K562 (cell line): ENCODE measurements around the gene PSMB8. TPM values are rescaled to one million over a fixed set of nuclear protein-coding genes. Genes with fewer than 3 reads are reported as not detected.

Source experiments
- ATAC-seq: fragments of 200-7000 bp; cut with Tn5 transposase; 3 replicates; pipeline ENCODE4 v1.9.1; 2020; ENCODE audit warnings: moderate library complexity
- BruUV-seq: library from RNA; stranded (reverse); fragments of 400-500 nt; replicated peaks from 2 replicates; lab custom pipeline; 2021; lab: Mats Ljungman, UMichigan
- CTCF ChIA-PET: fragments of 300-600 bp; formaldehyde crosslinking; extraction: SDS; loops from one replicate; lab custom pipeline; 2021; ENCODE audit warnings: low intra/inter-chr PET ratio; lab: Yijun Ruan, JAX
- POLR2A ChIA-PET: fragments of 300-600, 350-650 bp; sonication (Branson Sonifier 250); formaldehyde crosslinking; extraction: SDS; loops from one replicate; lab custom pipeline; 2021; ENCODE audit warnings: antibody characterized with exemption, inconsistent platforms; lab: Yijun Ruan, JAX
- DNase-seq, 4 experiments: peaks; one replicate each; pipeline versions ENCODE4 v3.0.0 to v3.0.0-alpha.2; 2011 to 2018; ENCODE audit warnings: low spot score in 3 of 4, mixed read lengths in 3 of 4; ENCODE audit errors: extremely low read depth in 1 of 4
- FAIRE-seq: peaks from 2 replicates; lab custom pipeline; 2011; peaks lifted over from hg19 to GRCh38; lab: Jason Lieb, UNC
- H2AFZ ChIP-seq: 2 replicates; pipeline ENCODE4 v1.6.0; 2011; ENCODE audit warnings: low read depth, low read length, control low read depth, inconsistent platforms
- H3K27ac ChIP-seq: fragments of 200-600 bp; 3 replicates; pipeline ENCODE4 v1.8.0; 2011; ENCODE audit warnings: low read depth, mild to moderate bottlenecking, control low read depth, inconsistent platforms, low read length, moderate library complexity, mixed read lengths; ENCODE audit errors: extremely low read depth
- H3K27me3 ChIP-seq, 2 experiments: fragments of 300-600 bp in 1 of 2; 2 replicates in 1 of 2; 3 replicates in 1 of 2; pipeline versions ENCODE4 v1.6.0 to v1.8.0; 2011; ENCODE audit warnings: inconsistent platforms in 2 of 2, low read length in 2 of 2, mild to moderate bottlenecking in 1 of 2, mixed read lengths in 1 of 2, moderate library complexity in 1 of 2; ENCODE audit not compliant: control insufficient read depth in 2 of 2, insufficient read depth in 2 of 2
- H3K36me3 ChIP-seq: fragments of 300-600 bp; 3 replicates; pipeline ENCODE4 v1.8.0; 2011; ENCODE audit warnings: mild to moderate bottlenecking, low read length, inconsistent platforms; ENCODE audit not compliant: control insufficient read depth, insufficient read depth
- H3K4me1 ChIP-seq, 2 experiments: fragments of 200-600 bp in 1 of 2; replicated peaks in 1 of 2; 2 replicates in 1 of 2; 3 replicates in 1 of 2; pipeline versions ENCODE4 v1.5.1 to v1.8.0; 2011; ENCODE audit warnings: inconsistent platforms in 2 of 2, low read length in 2 of 2, mild to moderate bottlenecking in 1 of 2, mixed read lengths in 1 of 2, moderate library complexity in 1 of 2; ENCODE audit not compliant: control insufficient read depth in 2 of 2, insufficient read depth in 2 of 2
- H3K4me2 ChIP-seq: 2 replicates; pipeline ENCODE4 v1.6.1; 2011; ENCODE audit warnings: low read length, control low read depth, inconsistent platforms, mixed read lengths; ENCODE audit not compliant: insufficient read depth
- H3K4me3 ChIP-seq: fragments of 200-600 bp; sonication (generic), shearing (Covaris generic); 2 replicates; pipeline ENCODE4 v1.5.1; 2016; ENCODE audit warnings: control low read depth, inconsistent platforms
- H3K79me2 ChIP-seq: fragments of 200-600 bp; 3 replicates; pipeline ENCODE4 v1.8.0; 2011; ENCODE audit warnings: low read length, inconsistent platforms; ENCODE audit not compliant: control insufficient read depth, insufficient read depth
- H3K9ac ChIP-seq, 2 experiments: 2 replicates each; pipeline versions ENCODE4 v1.6.0 to v1.6.1; 2011; ENCODE audit warnings: low read depth in 2 of 2, low read length in 2 of 2, control low read depth in 1 of 2, inconsistent platforms in 1 of 2, mild to moderate bottlenecking in 1 of 2, mixed read lengths in 1 of 2; ENCODE audit not compliant: insufficient read depth in 1 of 2
- H3K9me1 ChIP-seq: one replicate; pipeline ENCODE4 v1.6.0; 2011; ENCODE audit warnings: inconsistent platforms, mild to moderate bottlenecking, low read length, moderate library complexity; ENCODE audit not compliant: control insufficient read depth, insufficient read depth
- H3K9me3 ChIP-seq: replicated peaks from 2 replicates; pipeline ENCODE4 v1.5.1; 2011; ENCODE audit warnings: low read depth, low read length, inconsistent platforms; ENCODE audit not compliant: control insufficient read depth, insufficient read depth
- H4K20me1 ChIP-seq: replicated peaks from 2 replicates; pipeline ENCODE4 v1.6.1; 2011; ENCODE audit warnings: low read length, inconsistent platforms, mixed read lengths; ENCODE audit not compliant: control insufficient read depth, insufficient read depth
- ARNT ChIP-seq, 2 experiments: fragments of 450-650 bp; IDR thresholded peaks; 2 replicates each; pipeline ENCODE4 v1.6.1; 2016; ENCODE audit warnings: mild to moderate bottlenecking in 1 of 2
- BRCA1 ChIP-seq, 2 experiments: fragments of 450-650 bp in 1 of 2; sonication (generic) in 1 of 2; formaldehyde crosslinking in 1 of 2; IDR thresholded peaks; 2 replicates each; pipeline versions ENCODE4 v1.5.0 to v1.6.1; 2017 to 2020; ENCODE audit warnings: mild to moderate bottlenecking in 1 of 2, missing genetic modification reagents in 1 of 2
- DIDO1 ChIP-seq: fragments of 450-650 bp; IDR thresholded peaks from 2 replicates; pipeline ENCODE4 v1.6.1; 2016; ENCODE audit warnings: low read depth, missing biosample characterization, missing genetic modification characterization
- GMEB1 ChIP-seq: fragments of 250-450 bp; sonication (Bioruptor Pico); IDR thresholded peaks from 2 replicates; pipeline ENCODE4 v1.4.0; 2020; ENCODE audit warnings: mild to moderate bottlenecking
- HDAC6 ChIP-seq: IDR thresholded peaks from 2 replicates; pipeline ENCODE4 v1.6.1; 2012; ENCODE audit warnings: low read depth, mild to moderate bottlenecking, control low read depth, inconsistent platforms, low read length, moderate library complexity
- LARP7 ChIP-seq: fragments of 450-650 bp; IDR thresholded peaks from 2 replicates; pipeline ENCODE4 v1.6.1; 2016
- POLR2H ChIP-seq: IDR thresholded peaks from 2 replicates; pipeline ENCODE4 v1.6.1; 2016; ENCODE audit warnings: missing genetic modification characterization, low read depth, mild to moderate bottlenecking, control low read depth, missing compliant biosample characterization, moderate library complexity
- PRDM10 ChIP-seq: fragments of 450-650 bp; IDR thresholded peaks from 2 replicates; pipeline ENCODE4 v1.6.1; 2018; ENCODE audit not compliant: partially characterized antibody
- PURB ChIP-seq: sonication (generic); formaldehyde crosslinking; IDR thresholded peaks from 2 replicates; pipeline ENCODE4 v1.9.0; 2021; ENCODE audit warnings: low read depth, mild to moderate bottlenecking, missing genetic modification reagents
- RAD21 ChIP-seq, 2 experiments: fragments of 250-450 bp in 1 of 2; fragments of 450-650 bp in 1 of 2; sonication (Bioruptor Pico) in 1 of 2; formaldehyde crosslinking in 1 of 2; IDR thresholded peaks in 1 of 2; conservative IDR thresholded peaks in 1 of 2; 2 replicates each; pipeline versions ENCODE4 v1.4.0 to v1.8.0; 2020 to 2022; ENCODE audit warnings: mild to moderate bottlenecking in 2 of 2, moderate library complexity in 1 of 2
- U2AF2 ChIP-seq: fragments of 200-400 bp; formaldehyde crosslinking; optimal IDR thresholded peaks from 2 replicates; pipeline ENCODE3; 2017; ENCODE audit warnings: low read depth, mild to moderate bottlenecking, low read length
- YBX1 ChIP-seq: fragments of 450-650 bp; IDR thresholded peaks from 2 replicates; pipeline ENCODE4 v1.7.1; 2016; ENCODE audit warnings: mild to moderate bottlenecking
- ZBTB49 ChIP-seq: sonication (generic); formaldehyde crosslinking; IDR thresholded peaks from 2 replicates; pipeline ENCODE4 v1.8.0; 2022; ENCODE audit warnings: missing genetic modification reagents, mild to moderate bottlenecking, borderline replicate concordance
- ZNF586 ChIP-seq: fragments of 450-650 bp; formaldehyde crosslinking; conservative IDR thresholded peaks from 2 replicates; pipeline ENCODE4 v1.4.0; 2020; ENCODE audit warnings: mild to moderate bottlenecking, moderate library complexity
- WGBS: fragments of 100-300 bp; shearing (Covaris generic); methylation state at CpG from one replicate; pipeline ENCODE4 v1.1.6; 2016; ENCODE audit warnings: low coverage, mixed read lengths; ENCODE audit not compliant: insufficient coverage; ENCODE audit errors: missing lambda C conversion rate; 5-methylcytosine and 5-hydroxymethylcytosine counted together
- in situ Hi-C: fragments of 300-500 bp; cut with MboI; formaldehyde crosslinking; loops from 4 replicates; pipeline ENCODE4 v1.15.0; 2018; ENCODE audit warnings: inconsistent platforms, mixed read lengths
- intact Hi-C: fragments of 100-400 bp; cut with micrococcal nuclease; formaldehyde crosslinking; loops from 2 replicates; pipeline ENCODE4 v1.14.2; 2022
- polyA plus RNA-seq, 8 experiments: library from polyadenylated mRNA; depleted of rRNA in 4 of 8; stranded (reverse) in 5 of 8; unstranded in 3 of 8; fragments of >200 nt; fragmentation: Nextera tagmentation in 2 of 8; fragmentation: Illumina TruSeq in 1 of 8; extraction: Ambion mirVana in 2 of 8; extraction: Trizol in 1 of 8; gene quantifications; 2 replicates each; pipeline versions ENCODE4 v1.2.1 to v1.2.3, GENCODE V29; 2011 to 2014; ENCODE audit warnings: inconsistent platforms in 1 of 8, missing spikeins in 1 of 8
- total RNA-seq, 7 experiments: library from RNA; depleted of rRNA in 6 of 7; stranded (reverse); fragments of >200 nt in 6 of 7; fragmentation: Illumina TruSeq in 2 of 7; extraction: Trizol in 2 of 7; gene quantifications; 2 replicates each; pipeline versions ENCODE4 v1.2.1 to v1.2.3, GENCODE V29; 2011 to 2021; ENCODE audit warnings: low replicate concordance in 1 of 7

Gene PSMB8
- total and polyA plus RNA-seq, 9 of the 15 experiments (the other 6 are each of a cell fraction or from before 2014, with no cell fraction given): 0.71 to 4.0 (median 2.4) TPM

- Histone ChIP-seq H2AFZ (no peak overlapping the region), H3K9ac (no peak overlapping the region), H3K79me2 (no peaks in the 10 kb centered on the region), H4K20me1 (no peaks in the 10 kb centered on the region), H3K4me1 (no peaks in the 10 kb centered on the region), H3K4me2 (no peak overlapping the region), H3K9me3 (no peaks in the 10 kb centered on the region), H3K9me1 (no peaks in the 10 kb centered on the region), H3K27ac (no peak overlapping the region), H3K4me3 (no peak overlapping the region), H3K27me3 (no peaks in the 10 kb centered on the region), H3K36me3 (peaks cover 31% of the 10 kb centered on the region)
- ChIA-PET POLR2A (interaction anchor here (1.0 to 2.2 kb wide), 6 partner anchors 9 to 146 kb away, joined by 3 to 14 read pairs (median 7); partner anchors contain the start of gene TAP2), CTCF (interaction anchor here (3.7 kb wide), 1 partner anchor 42 kb away, joined by 24 read pairs; no protein-coding TSS in a partner anchor)
- no TSS peak for BruUV-seq
- peak; percentile 77 for FAIRE-seq
- WGBS: 69% methylated on average over 2 of the region's 2 CpGs
- peak; percentile 77 for ATAC-seq
- in situ Hi-C loops: no loop called here
- intact Hi-C loops: loop anchor here (5.0 kb wide), 1 partner anchor 41 kb away; no protein-coding TSS in a partner anchor
- peak in 1 of 4 experiments; percentile 32 for DNase-seq
- TF ChIP-seq DIDO1: no peak
- no peak for TF ChIP-seq PRDM10
- TF ChIP-seq GMEB1: no peak
- TF ChIP-seq BRCA1 (IDR thresholded peaks at IDR 0.05): no peak
- TF ChIP-seq BRCA1 (CRISPR knock-in tag; IDR thresholded peaks at IDR 0.05): no peak
- peak; percentile 57 to 77 for TF ChIP-seq RAD21 (CRISPR knock-in tag; conservative IDR thresholded peaks at IDR 0.05 in 1 of 2, IDR thresholded peaks at IDR 0.05 in 1 of 2)
- no peak for TF ChIP-seq ZNF586 (CRISPR knock-in tag)
- TF ChIP-seq HDAC6: no peak
- TF ChIP-seq YBX1: no peak
- no peak for TF ChIP-seq U2AF2
- TF ChIP-seq PURB (CRISPR knock-in tag): no peak
- TF ChIP-seq ARNT (IDR thresholded peaks at IDR 0.05): no peak
- TF ChIP-seq POLR2H: no peak
- no peak for TF ChIP-seq LARP7
- no peak for TF ChIP-seq ZBTB49 (CRISPR knock-in tag)
Measured at GRCh38 chr6:32825966-32826365, 17.9 kb downstream of the PSMB8 start.
